ENCODE data around the gene LRFN3. TPM values are rescaled to one million over a fixed set of nuclear protein-coding genes. Genes with fewer than 3 reads are reported as not detected.

LRFN3 gene
- total and polyA plus RNA-seq, 2 of the 13 experiments (the other 11 are each of a cell fraction or from before 2014, with no cell fraction given) = 0.74 to 1.6 TPM

DNA sequence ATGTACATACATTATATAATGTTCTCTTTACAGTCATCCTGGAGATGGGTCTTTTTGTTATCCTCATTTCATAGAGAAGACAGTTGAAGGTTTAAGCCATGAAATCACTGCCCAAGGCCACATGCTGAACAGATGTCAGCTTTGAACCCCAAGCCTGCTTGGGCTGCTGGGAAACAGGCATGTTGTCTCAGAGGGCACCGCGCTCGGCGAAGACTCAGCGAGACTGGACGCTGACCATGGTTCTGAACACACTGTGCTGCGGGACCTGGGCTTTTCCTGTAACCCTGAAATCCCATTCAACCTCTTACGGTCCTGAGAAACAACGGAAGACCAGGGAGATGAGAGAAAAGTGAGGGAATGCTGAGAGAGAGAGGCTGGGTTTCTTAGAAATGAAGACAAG lies 27.3 kb downstream of the LRFN3 start (continued):
- TF ChIP-seq, protein P1, sequence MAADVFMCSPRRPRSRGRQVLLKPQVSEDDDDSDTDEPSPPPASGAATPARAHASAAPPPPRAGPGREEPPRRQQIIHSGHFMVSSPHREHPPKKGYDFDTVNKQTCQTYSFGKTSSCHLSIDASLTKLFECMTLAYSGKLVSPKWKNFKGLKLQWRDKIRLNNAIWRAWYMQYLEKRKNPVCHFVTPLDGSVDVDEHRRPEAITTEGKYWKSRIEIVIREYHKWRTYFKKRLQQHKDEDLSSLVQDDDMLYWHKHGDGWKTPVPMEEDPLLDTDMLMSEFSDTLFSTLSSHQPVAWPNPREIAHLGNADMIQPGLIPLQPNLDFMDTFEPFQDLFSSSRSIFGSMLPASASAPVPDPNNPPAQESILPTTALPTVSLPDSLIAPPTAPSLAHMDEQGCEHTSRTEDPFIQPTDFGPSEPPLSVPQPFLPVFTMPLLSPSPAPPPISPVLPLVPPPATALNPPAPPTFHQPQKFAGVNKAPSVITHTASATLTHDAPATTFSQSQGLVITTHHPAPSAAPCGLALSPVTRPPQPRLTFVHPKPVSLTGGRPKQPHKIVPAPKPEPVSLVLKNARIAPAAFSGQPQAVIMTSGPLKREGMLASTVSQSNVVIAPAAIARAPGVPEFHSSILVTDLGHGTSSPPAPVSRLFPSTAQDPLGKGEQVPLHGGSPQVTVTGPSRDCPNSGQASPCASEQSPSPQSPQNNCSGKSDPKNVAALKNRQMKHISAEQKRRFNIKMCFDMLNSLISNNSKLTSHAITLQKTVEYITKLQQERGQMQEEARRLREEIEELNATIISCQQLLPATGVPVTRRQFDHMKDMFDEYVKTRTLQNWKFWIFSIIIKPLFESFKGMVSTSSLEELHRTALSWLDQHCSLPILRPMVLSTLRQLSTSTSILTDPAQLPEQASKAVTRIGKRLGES (CRISPR knock-in tag; IDR thresholded peaks at IDR 0.05; ENCODE audit: borderline replicate concordance) = peak; percentile 75
- TF ChIP-seq ZNF30 (CRISPR knock-in tag; IDR thresholded peaks at IDR 0.05) (no peak), ZNF614 (CRISPR knock-in tag; IDR thresholded peaks at IDR 0.05; ENCODE audit: borderline replicate concordance) (0 out of 2 replicates have a peak, but pooled peaks have one; percentile 22), TCF7 (IDR thresholded peaks at IDR 0.05; ENCODE audit: low read depth) (no peak)
- TF ChIP-seq, protein P2, sequence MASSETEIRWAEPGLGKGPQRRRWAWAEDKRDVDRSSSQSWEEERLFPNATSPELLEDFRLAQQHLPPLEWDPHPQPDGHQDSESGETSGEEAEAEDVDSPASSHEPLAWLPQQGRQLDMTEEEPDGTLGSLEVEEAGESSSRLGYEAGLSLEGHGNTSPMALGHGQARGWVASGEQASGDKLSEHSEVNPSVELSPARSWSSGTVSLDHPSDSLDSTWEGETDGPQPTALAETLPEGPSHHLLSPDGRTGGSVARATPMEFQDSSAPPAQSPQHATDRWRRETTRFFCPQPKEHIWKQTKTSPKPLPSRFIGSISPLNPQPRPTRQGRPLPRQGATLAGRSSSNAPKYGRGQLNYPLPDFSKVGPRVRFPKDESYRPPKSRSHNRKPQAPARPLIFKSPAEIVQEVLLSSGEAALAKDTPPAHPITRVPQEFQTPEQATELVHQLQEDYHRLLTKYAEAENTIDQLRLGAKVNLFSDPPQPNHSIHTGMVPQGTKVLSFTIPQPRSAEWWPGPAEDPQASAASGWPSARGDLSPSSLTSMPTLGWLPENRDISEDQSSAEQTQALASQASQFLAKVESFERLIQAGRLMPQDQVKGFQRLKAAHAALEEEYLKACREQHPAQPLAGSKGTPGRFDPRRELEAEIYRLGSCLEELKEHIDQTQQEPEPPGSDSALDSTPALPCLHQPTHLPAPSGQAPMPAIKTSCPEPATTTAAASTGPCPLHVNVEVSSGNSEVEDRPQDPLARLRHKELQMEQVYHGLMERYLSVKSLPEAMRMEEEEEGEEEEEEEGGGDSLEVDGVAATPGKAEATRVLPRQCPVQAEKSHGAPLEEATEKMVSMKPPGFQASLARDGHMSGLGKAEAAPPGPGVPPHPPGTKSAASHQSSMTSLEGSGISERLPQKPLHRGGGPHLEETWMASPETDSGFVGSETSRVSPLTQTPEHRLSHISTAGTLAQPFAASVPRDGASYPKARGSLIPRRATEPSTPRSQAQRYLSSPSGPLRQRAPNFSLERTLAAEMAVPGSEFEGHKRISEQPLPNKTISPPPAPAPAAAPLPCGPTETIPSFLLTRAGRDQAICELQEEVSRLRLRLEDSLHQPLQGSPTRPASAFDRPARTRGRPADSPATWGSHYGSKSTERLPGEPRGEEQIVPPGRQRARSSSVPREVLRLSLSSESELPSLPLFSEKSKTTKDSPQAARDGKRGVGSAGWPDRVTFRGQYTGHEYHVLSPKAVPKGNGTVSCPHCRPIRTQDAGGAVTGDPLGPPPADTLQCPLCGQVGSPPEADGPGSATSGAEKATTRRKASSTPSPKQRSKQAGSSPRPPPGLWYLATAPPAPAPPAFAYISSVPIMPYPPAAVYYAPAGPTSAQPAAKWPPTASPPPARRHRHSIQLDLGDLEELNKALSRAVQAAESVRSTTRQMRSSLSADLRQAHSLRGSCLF (CRISPR knock-in tag; IDR thresholded peaks at IDR 0.05; ENCODE audit: borderline replicate concordance) = 0 out of 2 replicates have a peak, but pooled peaks have one; percentile 87
- TF ChIP-seq, protein P3, sequence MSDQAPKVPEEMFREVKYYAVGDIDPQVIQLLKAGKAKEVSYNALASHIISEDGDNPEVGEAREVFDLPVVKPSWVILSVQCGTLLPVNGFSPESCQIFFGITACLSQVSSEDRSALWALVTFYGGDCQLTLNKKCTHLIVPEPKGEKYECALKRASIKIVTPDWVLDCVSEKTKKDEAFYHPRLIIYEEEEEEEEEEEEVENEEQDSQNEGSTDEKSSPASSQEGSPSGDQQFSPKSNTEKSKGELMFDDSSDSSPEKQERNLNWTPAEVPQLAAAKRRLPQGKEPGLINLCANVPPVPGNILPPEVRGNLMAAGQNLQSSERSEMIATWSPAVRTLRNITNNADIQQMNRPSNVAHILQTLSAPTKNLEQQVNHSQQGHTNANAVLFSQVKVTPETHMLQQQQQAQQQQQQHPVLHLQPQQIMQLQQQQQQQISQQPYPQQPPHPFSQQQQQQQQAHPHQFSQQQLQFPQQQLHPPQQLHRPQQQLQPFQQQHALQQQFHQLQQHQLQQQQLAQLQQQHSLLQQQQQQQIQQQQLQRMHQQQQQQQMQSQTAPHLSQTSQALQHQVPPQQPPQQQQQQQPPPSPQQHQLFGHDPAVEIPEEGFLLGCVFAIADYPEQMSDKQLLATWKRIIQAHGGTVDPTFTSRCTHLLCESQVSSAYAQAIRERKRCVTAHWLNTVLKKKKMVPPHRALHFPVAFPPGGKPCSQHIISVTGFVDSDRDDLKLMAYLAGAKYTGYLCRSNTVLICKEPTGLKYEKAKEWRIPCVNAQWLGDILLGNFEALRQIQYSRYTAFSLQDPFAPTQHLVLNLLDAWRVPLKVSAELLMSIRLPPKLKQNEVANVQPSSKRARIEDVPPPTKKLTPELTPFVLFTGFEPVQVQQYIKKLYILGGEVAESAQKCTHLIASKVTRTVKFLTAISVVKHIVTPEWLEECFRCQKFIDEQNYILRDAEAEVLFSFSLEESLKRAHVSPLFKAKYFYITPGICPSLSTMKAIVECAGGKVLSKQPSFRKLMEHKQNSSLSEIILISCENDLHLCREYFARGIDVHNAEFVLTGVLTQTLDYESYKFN (CRISPR knock-in tag; conservative IDR thresholded peaks at IDR 0.05) = no peak
- TF ChIP-seq, protein P4, sequence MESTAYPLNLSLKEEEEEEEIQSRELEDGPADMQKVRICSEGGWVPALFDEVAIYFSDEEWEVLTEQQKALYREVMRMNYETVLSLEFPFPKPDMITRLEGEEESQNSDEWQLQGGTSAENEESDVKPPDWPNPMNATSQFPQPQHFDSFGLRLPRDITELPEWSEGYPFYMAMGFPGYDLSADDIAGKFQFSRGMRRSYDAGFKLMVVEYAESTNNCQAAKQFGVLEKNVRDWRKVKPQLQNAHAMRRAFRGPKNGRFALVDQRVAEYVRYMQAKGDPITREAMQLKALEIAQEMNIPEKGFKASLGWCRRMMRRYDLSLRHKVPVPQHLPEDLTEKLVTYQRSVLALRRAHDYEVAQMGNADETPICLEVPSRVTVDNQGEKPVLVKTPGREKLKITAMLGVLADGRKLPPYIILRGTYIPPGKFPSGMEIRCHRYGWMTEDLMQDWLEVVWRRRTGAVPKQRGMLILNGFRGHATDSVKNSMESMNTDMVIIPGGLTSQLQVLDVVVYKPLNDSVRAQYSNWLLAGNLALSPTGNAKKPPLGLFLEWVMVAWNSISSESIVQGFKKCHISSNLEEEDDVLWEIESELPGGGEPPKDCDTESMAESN (CRISPR knock-in tag; conservative IDR thresholded peaks at IDR 0.05) = peak; percentile 58; the same call in 1 of the 2 replicates
- TF ChIP-seq, protein P5, sequence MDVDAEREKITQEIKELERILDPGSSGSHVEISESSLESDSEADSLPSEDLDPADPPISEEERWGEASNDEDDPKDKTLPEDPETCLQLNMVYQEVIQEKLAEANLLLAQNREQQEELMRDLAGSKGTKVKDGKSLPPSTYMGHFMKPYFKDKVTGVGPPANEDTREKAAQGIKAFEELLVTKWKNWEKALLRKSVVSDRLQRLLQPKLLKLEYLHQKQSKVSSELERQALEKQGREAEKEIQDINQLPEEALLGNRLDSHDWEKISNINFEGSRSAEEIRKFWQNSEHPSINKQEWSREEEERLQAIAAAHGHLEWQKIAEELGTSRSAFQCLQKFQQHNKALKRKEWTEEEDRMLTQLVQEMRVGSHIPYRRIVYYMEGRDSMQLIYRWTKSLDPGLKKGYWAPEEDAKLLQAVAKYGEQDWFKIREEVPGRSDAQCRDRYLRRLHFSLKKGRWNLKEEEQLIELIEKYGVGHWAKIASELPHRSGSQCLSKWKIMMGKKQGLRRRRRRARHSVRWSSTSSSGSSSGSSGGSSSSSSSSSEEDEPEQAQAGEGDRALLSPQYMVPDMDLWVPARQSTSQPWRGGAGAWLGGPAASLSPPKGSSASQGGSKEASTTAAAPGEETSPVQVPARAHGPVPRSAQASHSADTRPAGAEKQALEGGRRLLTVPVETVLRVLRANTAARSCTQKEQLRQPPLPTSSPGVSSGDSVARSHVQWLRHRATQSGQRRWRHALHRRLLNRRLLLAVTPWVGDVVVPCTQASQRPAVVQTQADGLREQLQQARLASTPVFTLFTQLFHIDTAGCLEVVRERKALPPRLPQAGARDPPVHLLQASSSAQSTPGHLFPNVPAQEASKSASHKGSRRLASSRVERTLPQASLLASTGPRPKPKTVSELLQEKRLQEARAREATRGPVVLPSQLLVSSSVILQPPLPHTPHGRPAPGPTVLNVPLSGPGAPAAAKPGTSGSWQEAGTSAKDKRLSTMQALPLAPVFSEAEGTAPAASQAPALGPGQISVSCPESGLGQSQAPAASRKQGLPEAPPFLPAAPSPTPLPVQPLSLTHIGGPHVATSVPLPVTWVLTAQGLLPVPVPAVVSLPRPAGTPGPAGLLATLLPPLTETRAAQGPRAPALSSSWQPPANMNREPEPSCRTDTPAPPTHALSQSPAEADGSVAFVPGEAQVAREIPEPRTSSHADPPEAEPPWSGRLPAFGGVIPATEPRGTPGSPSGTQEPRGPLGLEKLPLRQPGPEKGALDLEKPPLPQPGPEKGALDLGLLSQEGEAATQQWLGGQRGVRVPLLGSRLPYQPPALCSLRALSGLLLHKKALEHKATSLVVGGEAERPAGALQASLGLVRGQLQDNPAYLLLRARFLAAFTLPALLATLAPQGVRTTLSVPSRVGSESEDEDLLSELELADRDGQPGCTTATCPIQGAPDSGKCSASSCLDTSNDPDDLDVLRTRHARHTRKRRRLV (CRISPR knock-in tag; IDR thresholded peaks at IDR 0.05) = no peak
- TF ChIP-seq, protein P6, sequence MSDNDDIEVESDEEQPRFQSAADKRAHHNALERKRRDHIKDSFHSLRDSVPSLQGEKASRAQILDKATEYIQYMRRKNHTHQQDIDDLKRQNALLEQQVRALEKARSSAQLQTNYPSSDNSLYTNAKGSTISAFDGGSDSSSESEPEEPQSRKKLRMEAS (IDR thresholded peaks at IDR 0.05) = peak; percentile 43

Data from HepG2 (cell line).